Epithelial cell of proximal tubule (primary cell): ENCODE measurements around the gene SGCD. TPM values are rescaled to one million over a fixed set of nuclear protein-coding genes. Genes with fewer than 3 reads are reported as not detected.

Experiments
- DNase-seq: peaks from one replicate; pipeline ENCODE4 v3.0.0-alpha.2; 2011; ENCODE audit warnings: low read depth
- H3K4me3 ChIP-seq: 2 replicates; pipeline ENCODE4 v1.5.1; 2011; ENCODE audit warnings: low read depth, mild to moderate bottlenecking, low read length
- total RNA-seq: library from RNA; depleted of rRNA; stranded (reverse); fragments of >200 nt; gene quantifications from 2 replicates; pipeline ENCODE4 v1.2.3, GENCODE V29; 2015
- TF ChIP-seq, protein P1 (sequence below): conservative IDR thresholded peaks from 2 replicates; pipeline ENCODE4 v1.5.1; 2012; ENCODE audit warnings: low read depth, mild to moderate bottlenecking, low read length

Gene SGCD
- total RNA-seq, 1 donor from 2014 or later: 0.06 TPM

DNA sequence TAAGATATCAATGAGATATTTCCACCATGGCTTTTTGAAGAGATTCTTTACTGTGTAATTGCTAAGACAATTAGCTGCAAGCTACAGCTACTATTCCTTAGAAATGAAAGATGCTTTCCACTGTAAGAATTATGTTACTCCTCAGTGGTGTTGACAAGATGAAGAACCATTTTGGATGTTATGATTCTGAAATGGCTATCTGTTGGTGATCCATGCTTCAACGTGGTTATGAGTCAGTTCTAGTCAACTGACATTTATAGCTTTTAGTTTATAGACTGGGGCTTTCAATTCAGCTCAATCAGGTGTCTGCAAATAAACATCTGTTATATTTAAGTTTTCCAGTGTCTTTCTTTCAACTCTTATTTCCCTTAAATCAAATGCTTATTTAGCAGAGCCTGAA lies 93.7 kb downstream of the SGCD start:
- TF ChIP-seq, protein P1, sequence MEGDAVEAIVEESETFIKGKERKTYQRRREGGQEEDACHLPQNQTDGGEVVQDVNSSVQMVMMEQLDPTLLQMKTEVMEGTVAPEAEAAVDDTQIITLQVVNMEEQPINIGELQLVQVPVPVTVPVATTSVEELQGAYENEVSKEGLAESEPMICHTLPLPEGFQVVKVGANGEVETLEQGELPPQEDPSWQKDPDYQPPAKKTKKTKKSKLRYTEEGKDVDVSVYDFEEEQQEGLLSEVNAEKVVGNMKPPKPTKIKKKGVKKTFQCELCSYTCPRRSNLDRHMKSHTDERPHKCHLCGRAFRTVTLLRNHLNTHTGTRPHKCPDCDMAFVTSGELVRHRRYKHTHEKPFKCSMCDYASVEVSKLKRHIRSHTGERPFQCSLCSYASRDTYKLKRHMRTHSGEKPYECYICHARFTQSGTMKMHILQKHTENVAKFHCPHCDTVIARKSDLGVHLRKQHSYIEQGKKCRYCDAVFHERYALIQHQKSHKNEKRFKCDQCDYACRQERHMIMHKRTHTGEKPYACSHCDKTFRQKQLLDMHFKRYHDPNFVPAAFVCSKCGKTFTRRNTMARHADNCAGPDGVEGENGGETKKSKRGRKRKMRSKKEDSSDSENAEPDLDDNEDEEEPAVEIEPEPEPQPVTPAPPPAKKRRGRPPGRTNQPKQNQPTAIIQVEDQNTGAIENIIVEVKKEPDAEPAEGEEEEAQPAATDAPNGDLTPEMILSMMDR: no peak
- DNase-seq: no peak
- no peak overlapping the region for H3K4me3 ChIP-seq

DNA sequence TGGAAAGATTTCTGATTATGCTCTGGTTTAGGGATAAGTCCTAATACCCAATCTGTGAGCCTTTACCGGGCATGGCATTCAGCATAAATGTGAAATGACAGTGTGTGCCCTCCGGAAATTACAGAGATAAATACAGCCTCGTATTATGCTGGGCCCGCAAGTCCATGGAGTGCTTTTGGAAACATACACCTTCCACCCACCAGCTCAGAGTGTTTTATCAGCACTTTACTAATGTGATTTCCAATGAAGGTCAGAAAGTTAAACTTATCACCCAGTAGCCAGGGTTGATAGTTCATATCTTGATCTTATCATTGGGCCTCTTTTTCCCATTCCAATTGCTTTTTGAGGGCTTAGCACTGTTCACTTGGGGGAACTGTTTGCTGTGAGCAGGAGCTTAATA lies 94.8 kb downstream of the SGCD start:
- no peak overlapping the region for H3K4me3 ChIP-seq
- no peak for DNase-seq
- TF ChIP-seq, protein P1: no peak

DNA sequence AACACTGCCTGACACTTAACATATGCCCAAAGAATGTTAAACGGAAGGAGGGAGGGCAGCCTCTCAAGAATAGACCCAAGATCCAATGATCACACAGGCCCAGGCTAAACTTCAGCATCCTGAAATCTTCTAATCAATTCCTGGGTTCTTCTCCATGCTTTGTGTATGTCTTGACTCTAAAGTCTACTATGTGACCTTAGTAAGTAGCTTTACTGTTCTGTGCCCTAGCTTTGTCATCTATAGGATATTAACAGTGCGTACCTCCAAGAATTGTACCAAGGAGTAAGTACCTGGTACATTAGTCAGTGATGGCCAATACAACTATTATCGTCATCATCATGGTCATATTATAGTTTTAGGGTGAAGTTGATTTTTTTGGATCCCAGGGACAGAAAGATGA lies 96.6 kb downstream of the SGCD start:
- TF ChIP-seq, protein P1: no peak

DNA sequence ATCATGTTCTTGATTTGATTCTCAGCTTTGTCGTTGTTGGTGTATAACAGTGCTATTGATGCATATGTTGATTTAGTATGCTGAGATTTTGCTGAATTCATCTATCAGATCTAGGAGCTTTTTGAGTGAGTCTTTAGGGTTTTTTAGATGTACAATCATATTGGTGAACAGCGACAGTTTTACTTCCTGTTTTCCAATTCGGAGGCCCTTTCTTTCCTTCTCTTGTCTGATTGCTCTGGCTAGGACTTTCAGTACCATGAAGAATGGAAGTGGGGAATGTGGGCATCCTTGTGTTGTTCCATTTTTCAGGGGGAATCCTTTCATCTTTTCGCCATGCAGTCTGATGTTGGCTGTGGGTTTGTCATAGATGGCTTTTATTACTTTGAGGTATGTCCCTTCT lies 100.4 kb downstream of the SGCD start:
- TF ChIP-seq, protein P1: no peak
- no peak for DNase-seq
- no peak overlapping the region for H3K4me3 ChIP-seq

More for the DNA sequence above, 96.6 kb downstream of the SGCD start:
- no peak overlapping the region for H3K4me3 ChIP-seq
- no peak for DNase-seq

DNA sequence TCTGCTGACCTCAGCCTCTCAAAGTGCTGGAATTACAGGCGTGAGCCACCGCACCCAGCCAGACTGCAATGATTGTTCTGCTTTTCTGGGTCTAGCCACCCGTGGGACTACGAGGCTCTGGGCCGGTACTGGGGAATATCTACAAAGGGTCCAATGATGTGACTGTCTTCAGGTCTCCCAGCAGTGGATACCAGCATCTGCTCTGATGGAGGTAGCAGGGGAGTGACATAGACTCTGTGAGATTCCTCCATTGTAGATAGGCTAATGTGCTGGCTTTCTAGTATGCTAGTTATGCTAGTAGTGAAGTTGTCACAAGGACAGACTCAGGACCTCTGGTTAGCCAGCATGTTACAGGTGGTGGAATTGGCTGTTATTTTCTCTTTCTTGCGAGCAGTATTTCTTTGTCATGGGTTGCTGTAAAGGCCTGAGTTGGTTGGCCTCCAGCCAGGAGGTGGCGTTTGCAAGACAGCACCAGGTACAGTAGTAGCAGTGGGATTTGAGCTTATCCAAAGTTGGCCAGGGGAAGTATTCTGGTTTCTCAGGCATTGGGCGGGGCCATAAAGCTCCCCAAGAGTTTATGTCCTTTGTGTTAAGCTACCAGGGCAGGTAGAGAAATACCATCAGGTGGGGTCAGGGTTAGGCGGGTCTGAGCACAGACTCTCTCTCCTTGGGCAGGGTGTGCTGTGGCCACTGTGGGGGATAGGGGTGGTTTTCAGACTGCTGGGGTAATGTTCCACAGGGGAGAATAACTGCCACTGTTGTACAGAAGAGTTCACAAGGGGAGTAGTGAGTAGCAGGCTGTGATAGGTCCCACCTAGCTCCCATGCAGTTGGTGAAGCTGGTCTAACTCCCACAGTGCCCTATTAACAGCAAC lies 105.2 kb downstream of the SGCD start:
- no peak for DNase-seq
- TF ChIP-seq, protein P1: no peak
- no peak overlapping the region for H3K4me3 ChIP-seq

DNA sequence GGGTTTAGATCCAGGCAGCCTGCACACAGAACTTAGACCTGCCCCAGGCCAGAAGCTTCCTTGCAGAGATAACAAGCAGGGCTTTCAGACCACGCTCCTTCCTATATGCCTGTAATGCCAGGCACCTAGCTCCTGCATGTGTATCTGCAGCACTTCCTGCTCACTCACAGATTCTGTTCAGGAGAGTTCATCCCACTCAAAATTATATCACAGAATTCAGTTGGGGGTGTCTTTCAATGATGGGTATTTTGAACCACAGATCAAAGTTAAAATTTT lies 105.8 kb downstream of the SGCD start:
- TF ChIP-seq, protein P1: no peak
- no peak for DNase-seq
- no peak overlapping the region for H3K4me3 ChIP-seq

DNA sequence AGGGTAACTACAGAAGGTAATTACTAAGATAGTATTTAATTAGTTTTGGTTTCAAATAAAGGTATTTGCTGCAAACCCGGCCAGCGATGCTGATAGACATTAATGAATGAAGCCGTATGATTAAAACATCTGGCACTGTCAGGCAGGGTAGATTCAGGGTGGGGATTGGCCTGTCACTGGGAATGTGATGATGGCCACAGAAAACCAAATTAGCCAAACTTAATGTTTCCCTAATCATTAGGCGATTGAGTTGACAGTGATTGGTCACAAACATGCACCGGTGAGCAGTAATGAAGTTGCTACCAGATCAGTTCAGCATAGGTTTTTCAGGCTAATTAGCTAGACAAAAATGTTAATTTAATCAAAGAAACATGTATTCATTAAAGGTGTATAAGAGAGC lies 107.5 kb downstream of the SGCD start:
- TF ChIP-seq, protein P1: no peak
- DNase-seq: no peak

More for the DNA sequence above, 107.5 kb downstream of the SGCD start:
- no peak overlapping the region for H3K4me3 ChIP-seq
